Measurements from ENCODE around the gene GAREM1.
"Not testable (repeated sequence)": the region's sequence is repeated elsewhere in the genome, so short reads cannot be mapped to it uniquely, and the experiment has no call there.

The GAREM1 gene

DNA sequence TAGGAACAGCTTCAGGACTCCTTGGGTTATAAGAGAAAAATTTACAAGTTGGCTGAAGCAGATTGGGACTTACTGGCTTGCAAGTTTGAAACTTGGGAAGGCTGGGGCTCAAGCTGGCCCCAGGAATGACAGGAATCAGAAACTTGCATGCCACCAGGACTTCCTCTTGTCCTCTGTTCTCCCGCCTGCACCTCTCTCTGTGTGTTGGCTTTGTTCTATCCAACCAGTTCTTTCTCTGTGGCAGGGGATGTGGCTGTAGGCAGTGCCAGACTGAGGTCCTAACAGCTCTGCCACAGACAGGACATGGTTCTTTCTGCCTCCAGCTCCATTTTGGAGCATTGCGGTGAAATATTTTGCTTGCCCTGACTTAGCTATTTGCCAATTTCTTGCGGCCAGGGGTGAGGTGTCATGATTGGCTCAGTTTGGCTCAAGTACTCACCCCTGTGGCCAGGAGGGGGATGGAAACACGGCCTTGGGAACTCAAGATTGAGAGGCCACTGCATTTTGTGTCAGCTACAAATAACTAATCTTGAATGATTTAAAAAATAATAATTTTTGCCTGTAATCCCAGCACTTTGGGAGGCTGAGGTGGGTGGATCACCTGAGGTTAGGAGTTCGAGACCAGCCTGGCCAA is 231.9 kb downstream of the GAREM1 start:
- DNase-seq (ENCODE audit: insufficient read length), result no peak
- no peak for TF ChIP-seq TAF1 (IDR thresholded peaks at IDR 0.05; ENCODE audit: borderline replicate concordance, low read depth, low read length)
- no peak for TF ChIP-seq POLR2AphosphoS5 (IDR thresholded peaks at IDR 0.05; ENCODE audit: low read depth, low read length)
- no peak for TF ChIP-seq POLR2A (IDR thresholded peaks at IDR 0.05; ENCODE audit: low read depth, low read length)
- FAIRE-seq, result no peak

DNA sequence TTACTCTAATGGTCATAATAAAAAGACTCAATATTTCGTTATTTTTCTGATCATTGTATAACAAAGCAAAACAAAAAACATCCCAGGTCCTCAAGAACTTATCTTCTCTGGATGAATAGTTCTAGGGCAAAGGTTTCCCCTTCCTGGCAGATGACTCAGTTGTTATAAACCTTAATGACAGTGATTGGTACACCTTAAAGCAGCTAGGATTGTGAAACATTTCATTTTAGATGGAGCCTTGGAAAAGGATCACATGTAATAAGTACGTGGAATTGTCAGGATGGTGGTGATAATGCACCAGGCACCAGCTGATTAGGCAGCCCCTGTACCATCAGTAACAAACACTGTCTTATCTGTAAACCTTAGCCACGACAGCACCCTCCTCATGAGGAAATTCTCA is 233.6 kb downstream of the GAREM1 start:
- FAIRE-seq, result no peak
- no peak for DNase-seq (ENCODE audit: insufficient read length)
- TF ChIP-seq POLR2A (IDR thresholded peaks at IDR 0.05; ENCODE audit: low read depth, low read length), result no peak
- no peak for TF ChIP-seq POLR2AphosphoS5 (IDR thresholded peaks at IDR 0.05; ENCODE audit: low read depth, low read length)
- no peak for TF ChIP-seq TAF1 (IDR thresholded peaks at IDR 0.05; ENCODE audit: borderline replicate concordance, low read depth, low read length)

DNA sequence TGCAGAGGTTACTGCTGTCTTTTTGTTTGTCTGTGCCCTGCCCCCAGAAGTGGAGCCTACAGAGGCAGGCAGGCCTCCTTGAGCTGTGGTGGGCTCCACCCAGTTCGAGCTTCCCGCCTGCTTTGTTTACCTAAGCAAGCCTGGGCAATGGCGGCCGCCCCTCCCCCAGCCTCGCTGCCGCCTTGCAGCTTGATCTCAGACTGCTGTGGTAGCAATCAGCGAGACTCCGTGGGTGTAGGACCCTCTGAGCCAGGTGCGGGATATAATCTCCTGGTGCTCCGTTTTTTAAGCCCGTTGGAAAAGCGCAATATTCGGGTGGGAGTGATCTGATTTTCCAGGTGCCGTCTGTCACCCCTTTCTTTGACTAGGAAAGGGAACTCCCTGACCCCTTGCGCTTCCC is 237.3 kb downstream of the GAREM1 start:
- DNase-seq (ENCODE audit: insufficient read length); FAIRE-seq: not testable (repeated sequence)

DNA sequence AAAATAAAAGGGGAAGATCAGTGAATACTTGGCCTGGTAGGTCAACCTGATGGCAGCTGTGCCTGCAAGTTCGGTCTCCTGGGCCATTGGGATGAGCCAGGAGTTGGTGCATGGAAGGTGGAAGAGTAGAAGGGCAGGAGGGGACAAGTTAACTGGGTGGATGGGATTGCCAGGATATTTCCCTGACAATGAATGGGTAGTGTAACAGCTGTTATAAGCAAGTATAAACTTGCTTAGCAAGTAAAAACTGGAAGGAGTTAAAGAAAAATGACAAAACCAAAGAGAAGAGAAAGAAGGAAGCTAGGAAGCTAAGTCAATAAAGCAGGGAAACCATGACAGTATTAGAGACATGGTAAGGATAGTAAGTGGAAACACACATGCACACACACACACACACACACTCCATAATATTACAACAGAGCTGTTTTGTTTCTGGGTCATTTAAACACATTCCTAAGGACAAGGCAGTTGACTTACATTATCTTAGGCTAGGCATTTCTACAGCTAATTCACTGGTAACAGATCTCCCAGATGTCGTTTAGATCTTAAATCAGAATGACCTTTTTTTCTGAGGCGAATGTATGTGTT is 251.2 kb downstream of the GAREM1 start:
- TF ChIP-seq POLR2AphosphoS5 (IDR thresholded peaks at IDR 0.05; ENCODE audit: low read depth, low read length) (no peak), TAF1 (IDR thresholded peaks at IDR 0.05; ENCODE audit: borderline replicate concordance, low read depth, low read length) (no peak), POLR2A (IDR thresholded peaks at IDR 0.05; ENCODE audit: low read depth, low read length) (no peak)
- DNase-seq (ENCODE audit: insufficient read length) (no peak), FAIRE-seq (no peak)

DNA sequence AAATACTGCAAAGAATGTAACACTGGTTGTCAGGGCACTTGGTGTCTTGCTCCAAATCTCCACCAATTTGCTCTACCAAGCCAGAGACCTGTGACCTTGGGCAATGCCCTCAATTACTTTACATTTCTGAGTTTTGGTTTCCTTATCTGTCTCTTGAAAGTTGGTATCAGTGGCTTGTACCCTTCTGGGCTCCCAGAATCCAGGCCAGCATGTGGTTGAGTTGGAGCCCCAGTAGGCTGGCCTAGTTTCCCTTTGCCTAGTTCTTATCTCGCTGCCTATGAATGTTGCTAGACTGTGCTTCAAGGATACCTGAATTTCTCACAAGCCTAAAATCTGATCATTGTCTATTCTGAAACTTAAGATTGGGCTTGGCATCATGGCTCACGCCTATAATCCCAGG is 254.3 kb downstream of the GAREM1 start:
- TF ChIP-seq TAF1 (IDR thresholded peaks at IDR 0.05; ENCODE audit: borderline replicate concordance, low read depth, low read length) (no peak), POLR2A (IDR thresholded peaks at IDR 0.05; ENCODE audit: low read depth, low read length) (no peak), POLR2AphosphoS5 (IDR thresholded peaks at IDR 0.05; ENCODE audit: low read depth, low read length) (no peak)
- no peak for FAIRE-seq

DNA sequence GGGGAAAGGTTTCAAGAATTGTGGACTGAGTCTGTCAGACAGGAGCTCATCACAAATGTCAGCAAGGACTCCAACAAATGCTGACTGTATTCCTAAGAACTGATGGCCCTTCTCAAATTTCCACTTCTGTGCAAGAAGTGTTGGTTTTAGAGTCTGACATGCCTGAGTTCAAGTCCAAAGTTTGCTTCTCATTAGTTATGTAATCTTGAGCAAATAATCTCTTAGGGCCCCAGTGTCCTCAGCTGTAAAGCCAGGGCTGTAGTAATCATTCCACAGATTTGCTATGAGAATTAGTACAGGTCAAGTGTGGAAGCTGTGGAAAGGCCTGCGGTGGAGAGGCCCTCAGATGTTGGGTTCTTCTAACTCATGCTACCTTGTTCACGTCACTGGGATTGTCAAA is 257.0 kb downstream of the GAREM1 start:
- DNase-seq (ENCODE audit: insufficient read length), result no peak
- TF ChIP-seq POLR2A (IDR thresholded peaks at IDR 0.05; ENCODE audit: low read depth, low read length), result no peak
- TF ChIP-seq TAF1 (IDR thresholded peaks at IDR 0.05; ENCODE audit: borderline replicate concordance, low read depth, low read length), result no peak
- no peak for TF ChIP-seq POLR2AphosphoS5 (IDR thresholded peaks at IDR 0.05; ENCODE audit: low read depth, low read length)
- no peak for FAIRE-seq

More for the DNA sequence above, 254.3 kb downstream of the GAREM1 start:
- no peak for DNase-seq (ENCODE audit: insufficient read length)
